ENCODE data around the gene SLC11A2.

The SLC11A2 gene

GRCh38 chr12:51028126-51028812 is 2.1 kb upstream of the SLC11A2 start:
- H3K27me3 ChIP-seq (replicated peaks; ENCODE audit: control insufficient read depth, insufficient read depth, low read length, poor library complexity, severe bottlenecking): no peaks in the 10 kb centered on the region
- H3K9me3 ChIP-seq (ENCODE audit: control insufficient read depth, low read length): no peaks in the 10 kb centered on the region
- DNase-seq: no peak
- H3K36me3 ChIP-seq (ENCODE audit: control insufficient read depth, insufficient read depth, low read length): no peaks in the 10 kb centered on the region
- H3K27ac ChIP-seq (ENCODE audit: insufficient read depth, low read length, poor library complexity, severe bottlenecking): no peak overlapping the region
- H3K4me3 ChIP-seq (ENCODE audit: insufficient read depth, low read depth, low read length, poor library complexity, severe bottlenecking): no peak overlapping the region
- peaks cover 16% of the 10 kb centered on the region for H3K4me1 ChIP-seq (ENCODE audit: control insufficient read depth, insufficient read depth, low read length, poor library complexity, severe bottlenecking)

GRCh38 chr12:51027342-51027835 is 1.2 kb upstream of the SLC11A2 start:
- H3K27me3 ChIP-seq (replicated peaks; ENCODE audit: control insufficient read depth, insufficient read depth, low read length, poor library complexity, severe bottlenecking): no peaks in the 10 kb centered on the region
- no peak overlapping the region for H3K4me3 ChIP-seq (ENCODE audit: insufficient read depth, low read depth, low read length, poor library complexity, severe bottlenecking)
- no peaks in the 10 kb centered on the region for H3K36me3 ChIP-seq (ENCODE audit: control insufficient read depth, insufficient read depth, low read length)
- no peak overlapping the region for H3K27ac ChIP-seq (ENCODE audit: insufficient read depth, low read length, poor library complexity, severe bottlenecking)
- no peak for DNase-seq
- H3K9me3 ChIP-seq (ENCODE audit: control insufficient read depth, low read length): no peaks in the 10 kb centered on the region
- H3K4me1 ChIP-seq (ENCODE audit: control insufficient read depth, insufficient read depth, low read length, poor library complexity, severe bottlenecking): peaks cover 18% of the 10 kb centered on the region

- no peak for DNase-seq
- no peaks in the 10 kb centered on the region for H3K9me3 ChIP-seq (ENCODE audit: control insufficient read depth, low read length)
- H3K36me3 ChIP-seq (ENCODE audit: control insufficient read depth, insufficient read depth, low read length): no peaks in the 10 kb centered on the region
- no peaks in the 10 kb centered on the region for H3K27me3 ChIP-seq (replicated peaks; ENCODE audit: control insufficient read depth, insufficient read depth, low read length, poor library complexity, severe bottlenecking)
- H3K4me3 ChIP-seq (ENCODE audit: insufficient read depth, low read depth, low read length, poor library complexity, severe bottlenecking): peak overlapping the region; percentile 76
- peak overlapping the region; percentile 82 for H3K27ac ChIP-seq (ENCODE audit: insufficient read depth, low read length, poor library complexity, severe bottlenecking)
- H3K4me1 ChIP-seq (ENCODE audit: control insufficient read depth, insufficient read depth, low read length, poor library complexity, severe bottlenecking): peaks cover 19% of the 10 kb centered on the region
Measured at GRCh38 chr12:51025338-51025835, 797 bp downstream of the SLC11A2 start.

- H3K4me3 ChIP-seq (ENCODE audit: insufficient read depth, low read depth, low read length, poor library complexity, severe bottlenecking): peak overlapping the region; percentile 76
- H3K4me1 ChIP-seq (ENCODE audit: control insufficient read depth, insufficient read depth, low read length, poor library complexity, severe bottlenecking): peaks cover 19% of the 10 kb centered on the region
- H3K36me3 ChIP-seq (ENCODE audit: control insufficient read depth, insufficient read depth, low read length): no peaks in the 10 kb centered on the region
- H3K27ac ChIP-seq (ENCODE audit: insufficient read depth, low read length, poor library complexity, severe bottlenecking): peak overlapping the region; percentile 82
- DNase-seq: no peak
- H3K9me3 ChIP-seq (ENCODE audit: control insufficient read depth, low read length): no peaks in the 10 kb centered on the region
- no peaks in the 10 kb centered on the region for H3K27me3 ChIP-seq (replicated peaks; ENCODE audit: control insufficient read depth, insufficient read depth, low read length, poor library complexity, severe bottlenecking)
Measured at GRCh38 chr12:51023625-51024382, 2.4 kb downstream of the SLC11A2 start.

- Histone ChIP-seq H3K27ac (ENCODE audit: insufficient read depth, low read length, poor library complexity, severe bottlenecking) (no peak overlapping the region), H3K27me3 (replicated peaks; ENCODE audit: control insufficient read depth, insufficient read depth, low read length, poor library complexity, severe bottlenecking) (no peaks in the 10 kb centered on the region), H3K4me3 (ENCODE audit: insufficient read depth, low read depth, low read length, poor library complexity, severe bottlenecking) (no peak overlapping the region), H3K9me3 (ENCODE audit: control insufficient read depth, low read length) (no peaks in the 10 kb centered on the region), H3K36me3 (ENCODE audit: control insufficient read depth, insufficient read depth, low read length) (no peaks in the 10 kb centered on the region), H3K4me1 (ENCODE audit: control insufficient read depth, insufficient read depth, low read length, poor library complexity, severe bottlenecking) (peaks cover 14% of the 10 kb centered on the region)
- no peak for DNase-seq
Measured at GRCh38 chr12:51021694-51022093, 4.5 kb downstream of the SLC11A2 start.

- Histone ChIP-seq H3K9me3 (ENCODE audit: control insufficient read depth, low read length) (no peaks in the 10 kb centered on the region), H3K27ac (ENCODE audit: insufficient read depth, low read length, poor library complexity, severe bottlenecking) (no peak overlapping the region), H3K4me1 (ENCODE audit: control insufficient read depth, insufficient read depth, low read length, poor library complexity, severe bottlenecking) (peaks cover 13% of the 10 kb centered on the region), H3K27me3 (replicated peaks; ENCODE audit: control insufficient read depth, insufficient read depth, low read length, poor library complexity, severe bottlenecking) (no peaks in the 10 kb centered on the region), H3K36me3 (ENCODE audit: control insufficient read depth, insufficient read depth, low read length) (no peaks in the 10 kb centered on the region), H3K4me3 (ENCODE audit: insufficient read depth, low read depth, low read length, poor library complexity, severe bottlenecking) (no peak overlapping the region)
- no peak for DNase-seq
Measured at GRCh38 chr12:51020448-51021182, 5.6 kb downstream of the SLC11A2 start.

- Histone ChIP-seq H3K36me3 (ENCODE audit: control insufficient read depth, insufficient read depth, low read length) (no peaks in the 10 kb centered on the region), H3K9me3 (ENCODE audit: control insufficient read depth, low read length) (no peaks in the 10 kb centered on the region), H3K4me3 (ENCODE audit: insufficient read depth, low read depth, low read length, poor library complexity, severe bottlenecking) (no peak overlapping the region), H3K27ac (ENCODE audit: insufficient read depth, low read length, poor library complexity, severe bottlenecking) (no peak overlapping the region), H3K27me3 (replicated peaks; ENCODE audit: control insufficient read depth, insufficient read depth, low read length, poor library complexity, severe bottlenecking) (no peaks in the 10 kb centered on the region), H3K4me1 (ENCODE audit: control insufficient read depth, insufficient read depth, low read length, poor library complexity, severe bottlenecking) (peaks cover 13% of the 10 kb centered on the region)
- DNase-seq: no peak
Measured at GRCh38 chr12:51019927-51020326, 6.3 kb downstream of the SLC11A2 start.

- peaks cover 9% of the 10 kb centered on the region for H3K4me1 ChIP-seq (ENCODE audit: control insufficient read depth, insufficient read depth, low read length, poor library complexity, severe bottlenecking)
- no peaks in the 10 kb centered on the region for H3K36me3 ChIP-seq (ENCODE audit: control insufficient read depth, insufficient read depth, low read length)
- no peaks in the 10 kb centered on the region for H3K9me3 ChIP-seq (ENCODE audit: control insufficient read depth, low read length)
- DNase-seq: no peak
- no peak overlapping the region for H3K27ac ChIP-seq (ENCODE audit: insufficient read depth, low read length, poor library complexity, severe bottlenecking)
- H3K27me3 ChIP-seq (replicated peaks; ENCODE audit: control insufficient read depth, insufficient read depth, low read length, poor library complexity, severe bottlenecking): no peaks in the 10 kb centered on the region
- H3K4me3 ChIP-seq (ENCODE audit: insufficient read depth, low read depth, low read length, poor library complexity, severe bottlenecking): no peak overlapping the region
Measured at GRCh38 chr12:51018956-51019355, 7.2 kb downstream of the SLC11A2 start.

GRCh38 chr12:51017452-51017851 is 8.7 kb downstream of the SLC11A2 start:
- H3K9me3 ChIP-seq (ENCODE audit: control insufficient read depth, low read length): no peaks in the 10 kb centered on the region
- H3K27me3 ChIP-seq (replicated peaks; ENCODE audit: control insufficient read depth, insufficient read depth, low read length, poor library complexity, severe bottlenecking): no peaks in the 10 kb centered on the region
- H3K4me1 ChIP-seq (ENCODE audit: control insufficient read depth, insufficient read depth, low read length, poor library complexity, severe bottlenecking): peaks cover 5% of the 10 kb centered on the region
- no peak overlapping the region for H3K27ac ChIP-seq (ENCODE audit: insufficient read depth, low read length, poor library complexity, severe bottlenecking)
- no peaks in the 10 kb centered on the region for H3K36me3 ChIP-seq (ENCODE audit: control insufficient read depth, insufficient read depth, low read length)
- DNase-seq: no peak
- no peak overlapping the region for H3K4me3 ChIP-seq (ENCODE audit: insufficient read depth, low read depth, low read length, poor library complexity, severe bottlenecking)

All from effector memory CD4-positive, alpha-beta T cell (primary cell).